Gastrocnemius medialis (tissue), 4 donors: ENCODE measurements around the gene RBM7. TPM values are rescaled to one million over a fixed set of nuclear protein-coding genes. Genes with fewer than 3 reads are reported as not detected.

ENCODE experiments used
- ATAC-seq, 2 donors: fragments of 150-250 bp; one replicate each; pipeline ENCODE4 v1.9.1; 2016
- DNase-seq, 2 donors: peaks; one replicate each; pipeline ENCODE4 v3.0.0-alpha.2; 2019
- H3K27ac ChIP-seq, 4 donors: fragments of 200-600 bp; sonication (generic); 1 replicate in 1 of 4; 2 replicates in 3 of 4; pipeline ENCODE4 v1.5.1; 2016 to 2018; ENCODE audit warnings: mild to moderate bottlenecking in 2 of 4, moderate library complexity in 1 of 4
- H3K27me3 ChIP-seq, 3 donors: fragments of 200-600 bp; sonication (generic) in 2 of 3; 1 replicate in 1 of 3; 2 replicates in 2 of 3; pipeline versions ENCODE4 v1.5.1 to v1.6.0; 2016 to 2019; ENCODE audit warnings: mild to moderate bottlenecking in 1 of 3, moderate library complexity in 1 of 3
- H3K36me3 ChIP-seq, 2 donors: fragments of 200-600 bp; sonication (generic) in 1 of 2; one replicate each; pipeline ENCODE4 v1.5.1; 2017 to 2018
- H3K4me1 ChIP-seq, 2 donors: fragments of 200-600 bp; sonication (generic) in 1 of 2; one replicate each; pipeline ENCODE4 v1.5.1; 2016 to 2017; ENCODE audit warnings: mild to moderate bottlenecking in 2 of 2
- H3K4me3 ChIP-seq, 4 donors: fragments of 200-600 bp; sonication (generic) in 3 of 4; 1 replicate in 1 of 4; 2 replicates in 3 of 4; pipeline ENCODE4 v1.5.1; 2016 to 2019; ENCODE audit warnings: mild to moderate bottlenecking in 2 of 4
- H3K9me3 ChIP-seq, 3 donors: fragments of 200-600 bp; sonication (generic) in 2 of 3; 1 replicate in 1 of 3; 2 replicates in 2 of 3; pipeline ENCODE4 v1.5.1; 2016 to 2019
- CTCF ChIP-seq, 5 experiments: fragments of 450-650 bp in 3 of 5; fragments of 200-600 bp in 2 of 5; sonication (generic) in 2 of 5; IDR thresholded peaks in 4 of 5; conservative IDR thresholded peaks in 1 of 5; 1 replicate in 4 of 5; 2 replicates in 1 of 5; pipeline ENCODE4 v1.5.1; 2016 to 2019; ENCODE audit warnings: antibody characterized with exemption in 5 of 5, mild to moderate bottlenecking in 3 of 5, moderate library complexity in 3 of 5
- POLR2A ChIP-seq, 2 donors: fragments of 450-650 bp; IDR thresholded peaks; one replicate each; pipeline ENCODE4 v1.6.1; 2017; ENCODE audit warnings: antibody characterized with exemption in 2 of 2, mild to moderate bottlenecking in 2 of 2, moderate library complexity in 2 of 2
- in situ Hi-C, 4 donors: fragments of 200-750 bp; cut with MboI; loops; one replicate each; pipeline versions ENCODE4 v1.15.0 to v1.8.0; 2017; ENCODE audit warnings: low sequenced_read_pairs in 4 of 4
- intact Hi-C: fragments of 100-400 bp; cut with DNase I; formaldehyde crosslinking; loops from one replicate; pipeline ENCODE4 v1.15.1; 2023; ENCODE audit warnings: low total_unique reads
- total RNA-seq, 4 donors: library from RNA; depleted of rRNA; stranded (reverse); fragments of >200 nt; gene quantifications; one replicate each; pipeline versions ENCODE4 v1.1.0 to v1.2.3, GENCODE V29; 2016

Gene RBM7
- total RNA-seq, 4 donors from 2014 or later, result 6.2 to 14.9 (median 11.6) TPM

GRCh38 chr11:114432893-114433292 is 32.4 kb downstream of the RBM7 start:
- DNase-seq (no peak), ATAC-seq (no peak)
- no peaks in the 10 kb centered on the region for H3K27me3 ChIP-seq
- no peak overlapping the region for H3K27ac ChIP-seq
- in situ Hi-C loops (loop anchor here in 1 of 4 donors (10.0 kb wide), 1 partner anchor 88 kb away; no protein-coding TSS in a partner anchor), intact Hi-C loops (no loop called here)
- TF ChIP-seq CTCF (IDR thresholded peaks at IDR 0.05 in 4 of 5, conservative IDR thresholded peaks at IDR 0.05 in 1 of 5) (no peak), POLR2A (IDR thresholded peaks at IDR 0.05) (no peak)
- H3K9me3 ChIP-seq, result no peaks in the 10 kb centered on the region
- no peak overlapping the region for H3K4me3 ChIP-seq
- H3K4me1 ChIP-seq, result no peaks in the 10 kb centered on the region
- H3K36me3 ChIP-seq, result no peaks in the 10 kb centered on the region

- TF ChIP-seq POLR2A (IDR thresholded peaks at IDR 0.05), result no peak
- no peak for TF ChIP-seq CTCF (IDR thresholded peaks at IDR 0.05 in 4 of 5, conservative IDR thresholded peaks at IDR 0.05 in 1 of 5)
- no peak for DNase-seq
- H3K36me3 ChIP-seq, result no peaks in the 10 kb centered on the region
- in situ Hi-C loops (loop anchor here in 1 of 4 donors (10.0 kb wide), 1 partner anchor 89 kb away; no protein-coding TSS in a partner anchor), intact Hi-C loops (no loop called here)
- no peaks in the 10 kb centered on the region for H3K9me3 ChIP-seq
- H3K4me3 ChIP-seq, result no peak overlapping the region
- ATAC-seq, result no peak
- H3K27ac ChIP-seq, result no peak overlapping the region
- peaks cover 0 to 1% of the 10 kb centered on the region in 2 donors for H3K4me1 ChIP-seq
- H3K27me3 ChIP-seq, result no peaks in the 10 kb centered on the region
Measured at GRCh38 chr11:114433376-114433775, 32.9 kb downstream of the RBM7 start.

DNA sequence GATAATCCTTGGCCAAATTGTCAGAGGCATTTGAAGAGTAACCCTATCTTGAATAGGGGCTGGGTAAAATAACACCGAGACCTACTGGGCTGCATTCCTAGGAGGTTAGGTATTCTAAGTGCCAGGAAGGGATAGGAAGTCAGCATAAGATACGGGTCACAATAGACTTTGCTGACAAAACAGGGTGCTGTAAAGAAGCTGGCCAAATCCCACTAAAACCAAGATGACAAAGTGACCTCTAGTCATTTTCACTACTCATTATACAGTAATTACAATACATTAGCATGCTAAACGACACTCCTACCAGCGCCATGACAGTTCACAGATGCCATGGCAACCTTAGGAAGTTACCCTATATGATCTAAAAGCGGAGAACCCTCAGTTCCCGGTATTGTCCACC is 37.8 kb downstream of the RBM7 start:
- ATAC-seq, result no peak
- H3K4me1 ChIP-seq, result peaks cover 8 to 24% of the 10 kb centered on the region in 2 donors
- in situ Hi-C loops, result loop anchor here in 1 of 4 donors (5.0 to 10.0 kb wide), 2 partner anchors 36 to 94 kb away; partner anchors contain the start of genes C11orf71 and RBM7

GRCh38 chr11:114439229-114440120 is 39.0 kb downstream of the RBM7 start, which contains the start of gene REXO2:
Gene REXO2 (plus strand): TSS chr11:114439467. CDS start chr11:114439529, 62 bp downstream.
- Histone ChIP-seq H3K4me1 (peaks cover 8 to 24% of the 10 kb centered on the region in 2 donors), H3K27me3 (no peaks in the 10 kb centered on the region), H3K27ac (peak within 1 kb of the TSS; percentile 89 to 95 (median 90)), H3K36me3 (peaks cover 0 to under 1% of the 10 kb centered on the region in 2 donors), H3K9me3 (no peaks in the 10 kb centered on the region), H3K4me3 (peak within 1 kb of the TSS; percentile 93 to 95 (median 94))
- ATAC-seq, result peak; percentile 95
- in situ Hi-C loops (loop anchor here in 1 of 4 donors (5.0 to 10.0 kb wide), 2 partner anchors 37 to 95 kb away; partner anchors contain the start of genes C11orf71 and RBM7), intact Hi-C loops (loop anchor here (1.0 to 5.0 kb wide), 4 partner anchors 39 to 157 kb away; partner anchors contain the start of genes C11orf71 and RBM7)
- TF ChIP-seq CTCF (IDR thresholded peaks at IDR 0.05 in 4 of 5, conservative IDR thresholded peaks at IDR 0.05 in 1 of 5) (peak in 3 of 5 experiments; percentile 20 to 39 (median 37)), POLR2A (IDR thresholded peaks at IDR 0.05) (peak; percentile 86 to 89)
- DNase-seq, result peak; percentile 95

More for the DNA sequence above, 37.8 kb downstream of the RBM7 start:
- no peaks in the 10 kb centered on the region for H3K9me3 ChIP-seq
- DNase-seq, result no peak
- intact Hi-C loops, result loop anchor here (2.0 to 5.0 kb wide), 3 partner anchors 90 to 156 kb away; no protein-coding TSS in a partner anchor
- no peak for TF ChIP-seq CTCF (IDR thresholded peaks at IDR 0.05 in 4 of 5, conservative IDR thresholded peaks at IDR 0.05 in 1 of 5)
- TF ChIP-seq POLR2A (IDR thresholded peaks at IDR 0.05), result no peak
- H3K27ac ChIP-seq, result no peak overlapping the region
- H3K36me3 ChIP-seq, result no peaks in the 10 kb centered on the region
- H3K4me3 ChIP-seq, result peak overlapping the region in 1 of 4 donors; percentile 95
- H3K27me3 ChIP-seq, result no peaks in the 10 kb centered on the region
